HepG2 (cell line): Measurements from ENCODE around the gene TPD52L2. TPM values are rescaled to one million over a fixed set of nuclear protein-coding genes. Genes with fewer than 3 reads are reported as not detected.

Experiments used
- microRNA counts: library from miRNA; unstranded; fragments of <30 nt; microRNA quantifications from one replicate; lab custom pipeline; 2015
- microRNA-seq: library from miRNA; unstranded; fragments of <30 nt; microRNA quantifications from one replicate; pipeline ENCODE4, GENCODE V29; 2020
- polyA plus RNA-seq, 8 experiments: library from polyadenylated mRNA; depleted of rRNA in 3 of 8; stranded (reverse) in 7 of 8; unstranded in 1 of 8; fragments of >200 nt; fragmentation: Illumina TruSeq in 4 of 8; extraction: Trizol in 4 of 8; gene quantifications; 2 replicates each; pipeline versions ENCODE4 v1.2.1 to v1.2.3, GENCODE V29; 2011 to 2016; ENCODE audit warnings: low read depth in 4 of 8, missing spikeins in 1 of 8, mixed read lengths in 1 of 8; ENCODE audit not compliant: insufficient read depth in 1 of 8
- small RNA-seq, 3 experiments: library from RNA; depleted of rRNA; stranded (forward); fragments of <200 nt; gene quantifications; one replicate each; pipeline ENCODE3, GENCODE V24; 2012; ENCODE audit warnings: low read depth in 2 of 3, low replicate concordance in 1 of 3; ENCODE audit not compliant: insufficient read length in 3 of 3, insufficient read depth in 2 of 3
- total RNA-seq, 5 experiments: library from RNA; depleted of rRNA; stranded (reverse); fragments of >200 nt; fragmentation: Illumina TruSeq; extraction: Trizol; gene quantifications; 2 replicates each; pipeline ENCODE4 v1.2.3, GENCODE V29; 2016; ENCODE audit warnings: low read depth in 1 of 5

TPD52L2 gene
- total and polyA plus RNA-seq, 2 of the 13 experiments (the other 11 are each of a cell fraction or from before 2014, with no cell fraction given), result 156 to 184 TPM

MicroRNAs within 50 kb of the gene (microRNA counts, 767-probe panel; counts per million panel counts)
- microRNA hsa-miR-1914-5p (lab: Ali Mortazavi, UCI), result not detected
- microRNA hsa-miR-941 (lab: Ali Mortazavi, UCI), result not detected

Small RNA genes within 50 kb of the gene (microRNA-seq; reads per million reads assigned to microRNA genes)
- gene MIR1914 (7.5 reads per million, percentile 41 among the genes with 10 or more reads in this experiment), gene MIR941-1 (not detected), gene MIR941-2 (not detected), gene MIR941-3 (not detected), gene MIR941-4 (not detected), gene MIR941-5 (not detected)

Small RNA genes within 50 kb of the gene (small RNA-seq; reads per million reads assigned to genes)
- gene MIR941-2, result 0 reads per million in 3 experiments
- 0 reads per million in 3 experiments for gene MIR941-4
- 0 reads per million in 3 experiments for gene MIR941-5
- 2.3 to 616 (median 40.7) reads per million in 3 experiments for gene RNU1-134P

Other genes with a start within 250 kb of the TPD52L2 start
- 11.6 and 12.4 TPM in 2 replicates for gene GMEB2, start 238.2 kb upstream of the TPD52L2 start, total RNA-seq (2016; rRNA removed; fragmentation: Illumina TruSeq; extraction: Trizol)
- 10.6 and 11.5 TPM in 2 replicates for gene GMEB2, start 238.2 kb upstream of the TPD52L2 start, polyA plus RNA-seq (2011; rRNA removed)
- 28.1 and 48.3 TPM in 2 replicates for gene STMN3, start 211.8 kb upstream of the TPD52L2 start, total RNA-seq (2016; rRNA removed; fragmentation: Illumina TruSeq; extraction: Trizol)
- gene STMN3, start 211.8 kb upstream of the TPD52L2 start, polyA plus RNA-seq (2011; rRNA removed), result 21.0 and 28.5 TPM in 2 replicates
- 10.9 and 21.8 TPM in 2 replicates for gene RTEL1, start 207.0 kb upstream of the TPD52L2 start, total RNA-seq (2016; rRNA removed; fragmentation: Illumina TruSeq; extraction: Trizol)
- gene RTEL1, start 207.0 kb upstream of the TPD52L2 start, polyA plus RNA-seq (2011; rRNA removed), result 29.5 and 36.4 TPM in 2 replicates
- not detected in 2 replicates for gene TNFRSF6B, start 168.6 kb upstream of the TPD52L2 start, total RNA-seq (2016; rRNA removed; fragmentation: Illumina TruSeq; extraction: Trizol)
- gene TNFRSF6B, start 168.6 kb upstream of the TPD52L2 start, polyA plus RNA-seq (2011; rRNA removed), result 0.24 and 0.86 TPM in 2 replicates
- 33.7 and 51.1 TPM in 2 replicates for gene ARFRP1, start 157.3 kb upstream of the TPD52L2 start, total RNA-seq (2016; rRNA removed; fragmentation: Illumina TruSeq; extraction: Trizol)
- 32.0 and 42.8 TPM in 2 replicates for gene ARFRP1, start 157.3 kb upstream of the TPD52L2 start, polyA plus RNA-seq (2011; rRNA removed)
- 40.2 and 41.9 TPM in 2 replicates for gene ZGPAT, start 157.2 kb upstream of the TPD52L2 start, total RNA-seq (2016; rRNA removed; fragmentation: Illumina TruSeq; extraction: Trizol)
- 23.0 and 32.8 TPM in 2 replicates for gene ZGPAT, start 157.2 kb upstream of the TPD52L2 start, polyA plus RNA-seq (2011; rRNA removed)
- gene LIME1, start 128.6 kb upstream of the TPD52L2 start, total RNA-seq (2016; rRNA removed; fragmentation: Illumina TruSeq; extraction: Trizol), result 51.5 and 61.5 TPM in 2 replicates
- 13.0 and 23.5 TPM in 2 replicates for gene LIME1, start 128.6 kb upstream of the TPD52L2 start, polyA plus RNA-seq (2011; rRNA removed)
- 47.4 and 91.4 TPM in 2 replicates for gene SLC2A4RG, start 125.5 kb upstream of the TPD52L2 start, total RNA-seq (2016; rRNA removed; fragmentation: Illumina TruSeq; extraction: Trizol)
- gene SLC2A4RG, start 125.5 kb upstream of the TPD52L2 start, polyA plus RNA-seq (2011; rRNA removed), result 95.9 and 105 TPM in 2 replicates
- 10.9 and 13.5 TPM in 2 replicates for gene ZBTB46, start 34.0 kb upstream of the TPD52L2 start, total RNA-seq (2016; rRNA removed; fragmentation: Illumina TruSeq; extraction: Trizol)
- 1.6 and 2.7 TPM in 2 replicates for gene ZBTB46, start 34.0 kb upstream of the TPD52L2 start, polyA plus RNA-seq (2011; rRNA removed)
- gene ABHD16B, start 3.8 kb upstream of the TPD52L2 start, total RNA-seq (2016; rRNA removed; fragmentation: Illumina TruSeq; extraction: Trizol), result not detected in 2 replicates
- not detected in 2 replicates for gene ABHD16B, start 3.8 kb upstream of the TPD52L2 start, polyA plus RNA-seq (2011; rRNA removed)
- gene DNAJC5, start 29.9 kb downstream of the TPD52L2 start, total RNA-seq (2016; rRNA removed; fragmentation: Illumina TruSeq; extraction: Trizol), result 54.3 and 64.5 TPM in 2 replicates
- gene DNAJC5, start 29.9 kb downstream of the TPD52L2 start, polyA plus RNA-seq (2011; rRNA removed), result 42.8 and 51.8 TPM in 2 replicates
- gene UCKL1, start 91.1 kb downstream of the TPD52L2 start, total RNA-seq (2016; rRNA removed; fragmentation: Illumina TruSeq; extraction: Trizol), result 48.0 and 50.2 TPM in 2 replicates
- 126 and 168 TPM in 2 replicates for gene UCKL1, start 91.1 kb downstream of the TPD52L2 start, polyA plus RNA-seq (2011; rRNA removed)
- gene ZNF512B, start 104.7 kb downstream of the TPD52L2 start, total RNA-seq (2016; rRNA removed; fragmentation: Illumina TruSeq; extraction: Trizol), result 22.0 and 30.6 TPM in 2 replicates
- gene ZNF512B, start 104.7 kb downstream of the TPD52L2 start, polyA plus RNA-seq (2011; rRNA removed), result 11.5 and 16.4 TPM in 2 replicates
- 5.1 and 6.1 TPM in 2 replicates for gene SAMD10, start 114.4 kb downstream of the TPD52L2 start, total RNA-seq (2016; rRNA removed; fragmentation: Illumina TruSeq; extraction: Trizol)
- gene SAMD10, start 114.4 kb downstream of the TPD52L2 start, polyA plus RNA-seq (2011; rRNA removed), result 11.0 and 11.8 TPM in 2 replicates
- 101 and 127 TPM in 2 replicates for gene PRPF6, start 115.9 kb downstream of the TPD52L2 start, total RNA-seq (2016; rRNA removed; fragmentation: Illumina TruSeq; extraction: Trizol)
- gene PRPF6, start 115.9 kb downstream of the TPD52L2 start, polyA plus RNA-seq (2011; rRNA removed), result 63.7 and 65.3 TPM in 2 replicates
- 36.8 and 80.0 TPM in 2 replicates for gene C20orf204, start 170.9 kb downstream of the TPD52L2 start, total RNA-seq (2016; rRNA removed; fragmentation: Illumina TruSeq; extraction: Trizol)
- gene C20orf204, start 170.9 kb downstream of the TPD52L2 start, polyA plus RNA-seq (2011; rRNA removed), result 22.1 and 27.2 TPM in 2 replicates
- 1.3 and 1.9 TPM in 2 replicates for gene SOX18, start 184.4 kb downstream of the TPD52L2 start, total RNA-seq (2016; rRNA removed; fragmentation: Illumina TruSeq; extraction: Trizol)
- gene SOX18, start 184.4 kb downstream of the TPD52L2 start, polyA plus RNA-seq (2011; rRNA removed), result 1.6 and 2.0 TPM in 2 replicates
- gene TCEA2, start 197.9 kb downstream of the TPD52L2 start, total RNA-seq (2016; rRNA removed; fragmentation: Illumina TruSeq; extraction: Trizol), result 25.9 and 33.7 TPM in 2 replicates
- gene TCEA2, start 197.9 kb downstream of the TPD52L2 start, polyA plus RNA-seq (2011; rRNA removed), result 28.1 and 36.8 TPM in 2 replicates
- 10.2 and 10.7 TPM in 2 replicates for gene RGS19, start 214.2 kb downstream of the TPD52L2 start, total RNA-seq (2016; rRNA removed; fragmentation: Illumina TruSeq; extraction: Trizol)
- gene RGS19, start 214.2 kb downstream of the TPD52L2 start, polyA plus RNA-seq (2011; rRNA removed), result 11.9 and 14.7 TPM in 2 replicates
- 0.27 and 0.35 TPM in 2 replicates for gene OPRL1, start 214.8 kb downstream of the TPD52L2 start, total RNA-seq (2016; rRNA removed; fragmentation: Illumina TruSeq; extraction: Trizol)
- gene OPRL1, start 214.8 kb downstream of the TPD52L2 start, polyA plus RNA-seq (2011; rRNA removed), result 0.71 and 0.77 TPM in 2 replicates
- gene LKAAEAR1, start 219.1 kb downstream of the TPD52L2 start, total RNA-seq (2016; rRNA removed; fragmentation: Illumina TruSeq; extraction: Trizol), result not detected in 2 replicates
- gene LKAAEAR1, start 219.1 kb downstream of the TPD52L2 start, polyA plus RNA-seq (2011; rRNA removed), result not detected in 2 replicates
- not detected in 2 replicates for gene NPBWR2, start 242.3 kb downstream of the TPD52L2 start, total RNA-seq (2016; rRNA removed; fragmentation: Illumina TruSeq; extraction: Trizol)
- gene NPBWR2, start 242.3 kb downstream of the TPD52L2 start, polyA plus RNA-seq (2011; rRNA removed), result not detected in 2 replicates